Vagina (tissue), 2 donors: ENCODE results near the gene PLEKHD1. TPM values are rescaled to one million over a fixed set of nuclear protein-coding genes. Genes with fewer than 3 reads are reported as not detected.

ENCODE experiments used
- DNase-seq, 2 donors: peaks; one replicate each; pipeline ENCODE4 v3.0.0-alpha.2; 2017; ENCODE audit errors: extremely low spot score in 2 of 2
- H3K27ac ChIP-seq: fragments of 200-600 bp; sonication (generic); one replicate; pipeline ENCODE4 v1.5.1; 2019
- H3K27me3 ChIP-seq: fragments of 200-600 bp; sonication (generic); one replicate; pipeline ENCODE4 v1.5.1; 2019
- H3K36me3 ChIP-seq, 2 donors: fragments of 200-600 bp; sonication (generic); one replicate each; pipeline ENCODE4 v1.5.1; 2017 to 2019
- H3K4me1 ChIP-seq: fragments of 200-600 bp; sonication (generic); one replicate; pipeline ENCODE4 v1.5.1; 2019
- H3K4me3 ChIP-seq, 2 donors: fragments of 200-600 bp; sonication (generic); 1 replicate in 1 of 2; 2 replicates in 1 of 2; pipeline ENCODE4 v1.5.1; 2016 to 2019
- H3K9me3 ChIP-seq: fragments of 200-600 bp; sonication (generic); one replicate; pipeline ENCODE4 v1.5.1; 2019
- CTCF ChIP-seq, 3 experiments: fragments of 450-650 bp in 2 of 3; fragments of 200-600 bp in 1 of 3; sonication (generic) in 1 of 3; IDR thresholded peaks; one replicate each; pipeline ENCODE4 v1.5.1; 2017 to 2019; ENCODE audit warnings: antibody characterized with exemption in 3 of 3, mild to moderate bottlenecking in 2 of 3, moderate library complexity in 2 of 3
- POLR2A ChIP-seq, 2 donors: fragments of 450-650 bp; IDR thresholded peaks; one replicate each; pipeline ENCODE4 v1.6.1; 2017; ENCODE audit warnings: antibody characterized with exemption in 2 of 2, mild to moderate bottlenecking in 2 of 2, moderate library complexity in 2 of 2
- POLR2AphosphoS5 ChIP-seq, 2 donors: sonication (generic); formaldehyde crosslinking; IDR thresholded peaks; one replicate each; pipeline ENCODE4 v1.9.0; 2017; ENCODE audit warnings: antibody characterized with exemption in 2 of 2, mild to moderate bottlenecking in 2 of 2, low read depth in 1 of 2; ENCODE audit not compliant: insufficient read depth in 1 of 2
- intact Hi-C: fragments of 100-400 bp; cut with DNase I; formaldehyde crosslinking; loops from one replicate; pipeline ENCODE4 v1.15.1; 2023
- total RNA-seq: library from RNA; depleted of rRNA; stranded (reverse); fragments of >200 nt; gene quantifications from one replicate; pipeline ENCODE4 v1.2.3, GENCODE V29; 2016

The PLEKHD1 gene
- total RNA-seq, 1 donor from 2014 or later, result not detected

GRCh38 chr14:69451941-69452340 is 32.6 kb upstream of the PLEKHD1 start:
- intact Hi-C loops, result no loop called here
- no peaks in the 10 kb centered on the region for H3K9me3 ChIP-seq
- no peak overlapping the region for H3K27ac ChIP-seq
- no peaks in the 10 kb centered on the region for H3K4me1 ChIP-seq
- no peak for DNase-seq
- peaks cover 0 to 19% of the 10 kb centered on the region in 2 donors for H3K36me3 ChIP-seq
- H3K27me3 ChIP-seq, result no peaks in the 10 kb centered on the region
- H3K4me3 ChIP-seq, result no peak overlapping the region
- TF ChIP-seq POLR2AphosphoS5 (IDR thresholded peaks at IDR 0.05; ENCODE audit: insufficient read depth in 1 of 2, low read depth in 1 of 2), result no peak
- TF ChIP-seq POLR2A (IDR thresholded peaks at IDR 0.05), result no peak
- no peak for TF ChIP-seq CTCF (IDR thresholded peaks at IDR 0.05)

GRCh38 chr14:69458350-69458749 is 26.2 kb upstream of the PLEKHD1 start:
- Histone ChIP-seq H3K4me3 (no peak overlapping the region), H3K27me3 (no peaks in the 10 kb centered on the region), H3K4me1 (no peaks in the 10 kb centered on the region), H3K9me3 (no peaks in the 10 kb centered on the region), H3K27ac (no peak overlapping the region), H3K36me3 (peaks cover 0 to 34% of the 10 kb centered on the region in 2 donors)
- DNase-seq, result no peak
- intact Hi-C loops, result no loop called here
- TF ChIP-seq POLR2AphosphoS5 (IDR thresholded peaks at IDR 0.05; ENCODE audit: insufficient read depth in 1 of 2, low read depth in 1 of 2), result no peak
- TF ChIP-seq POLR2A (IDR thresholded peaks at IDR 0.05), result no peak
- no peak for TF ChIP-seq CTCF (IDR thresholded peaks at IDR 0.05)

DNA sequence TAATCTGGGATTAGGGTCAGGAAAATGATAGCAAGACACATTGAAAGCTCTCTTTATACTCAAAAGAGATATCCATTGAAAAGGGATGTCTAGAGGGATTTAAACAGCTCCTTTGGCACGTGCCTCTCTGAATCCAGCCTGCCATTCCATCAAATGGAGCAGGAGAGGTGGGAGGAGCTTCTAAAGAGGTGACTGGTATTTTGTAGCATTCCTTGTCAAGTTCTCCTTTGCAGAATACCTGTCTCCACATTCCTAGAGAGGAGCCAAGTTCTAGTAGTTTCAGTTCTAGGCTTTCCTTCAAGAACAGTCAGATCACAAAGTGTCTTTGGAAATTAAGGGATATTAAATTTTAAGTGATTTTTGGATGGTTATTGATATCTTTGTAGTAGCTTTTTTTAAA is 25.4 kb upstream of the PLEKHD1 start:
- Histone ChIP-seq H3K4me3 (no peak overlapping the region), H3K36me3 (peaks cover 0 to 34% of the 10 kb centered on the region in 2 donors), H3K27ac (no peak overlapping the region), H3K4me1 (no peaks in the 10 kb centered on the region), H3K9me3 (no peaks in the 10 kb centered on the region), H3K27me3 (no peaks in the 10 kb centered on the region)
- no peak for DNase-seq
- TF ChIP-seq POLR2AphosphoS5 (IDR thresholded peaks at IDR 0.05; ENCODE audit: insufficient read depth in 1 of 2, low read depth in 1 of 2) (no peak), CTCF (IDR thresholded peaks at IDR 0.05) (no peak), POLR2A (IDR thresholded peaks at IDR 0.05) (no peak)
- intact Hi-C loops, result no loop called here

DNA sequence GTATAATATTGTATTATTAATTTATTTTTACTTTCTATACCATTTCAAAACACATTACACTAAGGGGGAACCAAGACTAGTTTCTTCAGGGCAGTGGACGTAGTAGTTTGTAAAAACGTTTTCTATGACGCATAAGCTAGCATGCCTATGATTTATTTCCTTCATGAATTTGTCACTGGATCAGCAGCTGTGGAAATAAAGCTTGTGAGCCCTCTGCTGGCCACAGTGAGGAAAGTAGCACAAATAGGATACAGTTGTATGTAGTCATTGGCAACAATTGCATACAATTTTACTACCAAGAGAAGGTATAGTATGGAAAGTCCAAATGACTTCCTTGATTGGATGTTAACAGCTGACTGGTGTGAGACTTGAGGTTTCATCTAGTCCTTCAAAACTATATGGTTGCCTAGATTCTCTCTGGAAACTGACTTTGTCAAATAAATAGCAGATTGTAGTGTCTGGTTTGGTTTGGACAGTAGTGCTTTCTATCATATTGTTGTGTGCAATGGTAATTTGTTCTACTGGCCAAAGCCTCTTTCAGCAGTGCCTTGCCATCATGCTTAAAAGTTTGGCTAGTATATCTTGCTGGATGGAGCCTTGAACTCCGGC is 24.3 kb upstream of the PLEKHD1 start:
- Histone ChIP-seq H3K36me3 (peaks cover 0 to 34% of the 10 kb centered on the region in 2 donors), H3K27ac (no peak overlapping the region), H3K4me1 (no peaks in the 10 kb centered on the region), H3K27me3 (no peaks in the 10 kb centered on the region), H3K9me3 (no peaks in the 10 kb centered on the region), H3K4me3 (no peak overlapping the region)
- peak; percentile 36 to 92 (median 81) for TF ChIP-seq CTCF (IDR thresholded peaks at IDR 0.05)
- peak in 1 of 2 donors; percentile 89 for TF ChIP-seq POLR2AphosphoS5 (IDR thresholded peaks at IDR 0.05; ENCODE audit: insufficient read depth in 1 of 2, low read depth in 1 of 2)
- TF ChIP-seq POLR2A (IDR thresholded peaks at IDR 0.05), result no peak
- no peak for DNase-seq
- intact Hi-C loops, result loop anchor here (10.0 kb wide), 1 partner anchor 215 kb away; no protein-coding TSS in a partner anchor

GRCh38 chr14:69464379-69464778 is 20.1 kb upstream of the PLEKHD1 start:
- H3K27ac ChIP-seq, result no peak overlapping the region
- intact Hi-C loops, result loop anchor here (10.0 kb wide), 1 partner anchor 220 kb away; no protein-coding TSS in a partner anchor
- H3K4me1 ChIP-seq, result no peaks in the 10 kb centered on the region
- TF ChIP-seq CTCF (IDR thresholded peaks at IDR 0.05) (no peak), POLR2AphosphoS5 (IDR thresholded peaks at IDR 0.05; ENCODE audit: insufficient read depth in 1 of 2, low read depth in 1 of 2) (no peak), POLR2A (IDR thresholded peaks at IDR 0.05) (no peak)
- DNase-seq, result no peak
- H3K27me3 ChIP-seq, result no peaks in the 10 kb centered on the region
- no peak overlapping the region for H3K4me3 ChIP-seq
- no peaks in the 10 kb centered on the region for H3K36me3 ChIP-seq
- H3K9me3 ChIP-seq, result no peaks in the 10 kb centered on the region
